Endothelial cell of umbilical vein (primary cell): ENCODE results near the gene PFKP. TPM values are rescaled to one million over a fixed set of nuclear protein-coding genes. Genes with fewer than 3 reads are reported as not detected.

Experiments used
- BruUV-seq: library from RNA; stranded (reverse); fragments of 400-500 nt; replicated peaks from 2 replicates; lab custom pipeline; 2021; lab: Mats Ljungman, UMichigan
- CTCF ChIA-PET: fragments of 300-600, 350-600 bp; sonication (Branson Sonifier 250); formaldehyde crosslinking; loops from one replicate; lab custom pipeline; 2021; ENCODE audit warnings: antibody characterized with exemption, inconsistent platforms; lab: Charles Lee
- POLR2A ChIA-PET: fragments of 300-600, 350-600 bp; sonication (Branson Sonifier 250); formaldehyde crosslinking; loops from one replicate; lab custom pipeline; 2021; ENCODE audit warnings: antibody characterized with exemption, inconsistent platforms; lab: Charles Lee
- DNase-seq: peaks from one replicate; pipeline ENCODE4 v3.0.0-alpha.2; 2011; ENCODE audit warnings: low read depth, low spot score
- FAIRE-seq: peaks from 2 replicates; lab custom pipeline; 2011; peaks lifted over from hg19 to GRCh38; lab: Jason Lieb, UNC
- H2AFZ ChIP-seq: 2 replicates; pipeline ENCODE4 v1.6.0; 2012; ENCODE audit warnings: low read depth, low read length, control low read depth, inconsistent platforms
- H3K27ac ChIP-seq: 2 replicates; pipeline ENCODE4 v1.5.1; 2011; ENCODE audit warnings: low read depth, mild to moderate bottlenecking, control low read depth, low read length, moderate library complexity; ENCODE audit not compliant: insufficient read depth
- H3K27me3 ChIP-seq, 2 experiments: 2 replicates each; pipeline versions ENCODE4 v1.6.0 to v1.6.1; 2011; ENCODE audit warnings: low read length in 2 of 2, mixed read lengths in 1 of 2; ENCODE audit not compliant: control insufficient read depth in 2 of 2, insufficient read depth in 2 of 2
- H3K36me3 ChIP-seq, 2 experiments: 2 replicates in 1 of 2; 3 replicates in 1 of 2; pipeline ENCODE4 v1.5.1; 2011; ENCODE audit warnings: low read length in 2 of 2, mild to moderate bottlenecking in 1 of 2, moderate library complexity in 1 of 2; ENCODE audit not compliant: control insufficient read depth in 2 of 2, insufficient read depth in 2 of 2; ENCODE audit errors: extremely low read depth in 1 of 2
- H3K4me1 ChIP-seq: 3 replicates; pipeline ENCODE4 v1.5.1; 2011; ENCODE audit warnings: mild to moderate bottlenecking, low read length; ENCODE audit not compliant: control insufficient read depth, insufficient read depth; ENCODE audit errors: extremely low read depth
- H3K4me2 ChIP-seq: 2 replicates; pipeline ENCODE4 v1.6.1; 2011; ENCODE audit warnings: low read length, control low read depth, mixed read lengths; ENCODE audit not compliant: insufficient read depth
- H3K4me3 ChIP-seq, 3 experiments: fragments of 200-600 bp in 1 of 3; sonication (generic), shearing (Covaris generic) in 1 of 3; replicated peaks in 1 of 3; 2 replicates each; pipeline ENCODE4 v1.5.1; 2011 to 2016; ENCODE audit warnings: control low read depth in 3 of 3, low read length in 3 of 3, mild to moderate bottlenecking in 2 of 3, inconsistent platforms in 1 of 3, low read depth in 1 of 3, moderate library complexity in 1 of 3; ENCODE audit not compliant: insufficient read depth in 1 of 3
- H3K79me2 ChIP-seq: 2 replicates; pipeline ENCODE4 v1.6.0; 2012; ENCODE audit warnings: low read length, inconsistent platforms; ENCODE audit not compliant: control insufficient read depth, insufficient read depth
- H3K9ac ChIP-seq: replicated peaks from 2 replicates; pipeline ENCODE3; 2011; ENCODE audit warnings: low read length, control low read depth; ENCODE audit not compliant: insufficient read depth; ENCODE audit errors: extremely low read depth
- H3K9me1 ChIP-seq: replicated peaks from 3 replicates; pipeline ENCODE4 v1.6.0; 2011; ENCODE audit warnings: mild to moderate bottlenecking, low read length; ENCODE audit not compliant: control insufficient read depth, insufficient read depth; ENCODE audit errors: extremely low read depth
- H3K9me3 ChIP-seq: replicated peaks from 2 replicates; pipeline ENCODE4 v1.5.1; 2012; ENCODE audit warnings: low read length, inconsistent platforms; ENCODE audit not compliant: control insufficient read depth, insufficient read depth
- H4K20me1 ChIP-seq: replicated peaks from 2 replicates; pipeline ENCODE3; 2011; ENCODE audit warnings: mild to moderate bottlenecking, low read length; ENCODE audit not compliant: control insufficient read depth, insufficient read depth; ENCODE audit errors: extremely low read depth
- EZH2 ChIP-seq: IDR thresholded peaks from 2 replicates; pipeline ENCODE4 v1.6.1; 2012; ENCODE audit warnings: borderline replicate concordance, low read depth, mild to moderate bottlenecking, moderate library complexity, low read length, inconsistent platforms; ENCODE audit not compliant: severe bottlenecking
- FOS ChIP-seq: IDR thresholded peaks from 2 replicates; pipeline ENCODE4 v1.6.1; 2011; ENCODE audit warnings: mild to moderate bottlenecking, low read length, moderate library complexity, borderline replicate concordance; ENCODE audit not compliant: insufficient read depth
- GATA2 ChIP-seq: IDR thresholded peaks from 2 replicates; pipeline ENCODE4 v1.7.0; 2011; ENCODE audit warnings: low read depth, mild to moderate bottlenecking, moderate library complexity, mixed read lengths, low read length; ENCODE audit not compliant: insufficient read length, insufficient read depth
- JUN ChIP-seq: IDR thresholded peaks from 2 replicates; pipeline ENCODE4 v1.6.1; 2011; ENCODE audit warnings: borderline replicate concordance, low read depth; ENCODE audit not compliant: insufficient read length, insufficient read depth
- MYC ChIP-seq: IDR thresholded peaks from one replicate; pipeline ENCODE4 v1.6.1; 2011; ENCODE audit warnings: mild to moderate bottlenecking, low read depth, low read length
- POLR2A ChIP-seq: IDR thresholded peaks from 2 replicates; pipeline ENCODE4 v1.6.1; 2012; ENCODE audit warnings: low read depth, mild to moderate bottlenecking, control low read depth, low read length
- POLR2AphosphoS5 ChIP-seq: IDR thresholded peaks from 2 replicates; pipeline ENCODE4 v1.6.1; 2012; ENCODE audit warnings: low read depth, mild to moderate bottlenecking, control low read depth, low read length, moderate library complexity; ENCODE audit not compliant: insufficient read depth
- dilution Hi-C: fragments of 300-500 bp; cut with MboI; formaldehyde crosslinking; loops from one replicate; pipeline ENCODE4 v1.15.0; 2019; ENCODE audit warnings: low sequenced_read_pairs; ENCODE audit not compliant: extremely low pct_ligation_motif_present
- intact Hi-C: fragments of 100-400 bp; cut with micrococcal nuclease; formaldehyde crosslinking; loops from one replicate; pipeline ENCODE4 v1.10.0; 2022
- polyA plus RNA-seq, 4 experiments: library from polyadenylated mRNA; depleted of rRNA in 3 of 4; stranded (reverse) in 3 of 4; unstranded in 1 of 4; fragments of >200 nt; gene quantifications; 2 replicates each; pipeline versions ENCODE4 v1.2.1 to v1.2.3, GENCODE V29; 2011 to 2012; ENCODE audit warnings: missing spikeins in 1 of 4
- total RNA-seq: library from RNA; stranded (reverse); gene quantifications from 2 replicates; pipeline ENCODE4 v1.2.3, GENCODE V29; 2021
- TF ChIP-seq, protein P1 (sequence below), 2 donors: IDR thresholded peaks; 1 replicate in 1 of 2; 2 replicates in 1 of 2; pipeline ENCODE4 v1.5.1; 2011; ENCODE audit warnings: low read length in 2 of 2, mild to moderate bottlenecking in 2 of 2, moderate library complexity in 2 of 2, control low read depth in 1 of 2, inconsistent platforms in 1 of 2, low read depth in 1 of 2; ENCODE audit not compliant: insufficient read depth in 1 of 2; ENCODE audit errors: extremely low read depth in 1 of 2
- TF ChIP-seq, protein P2 (sequence below): IDR thresholded peaks from 2 replicates; pipeline ENCODE4 v1.6.1; 2011; ENCODE audit not compliant: insufficient read depth, insufficient read length

PFKP gene
- total and polyA plus RNA-seq, 2 donors (not counting 3 experiments of a cell fraction or from before 2014, with no cell fraction given): 185 to 359 TPM

DNA sequence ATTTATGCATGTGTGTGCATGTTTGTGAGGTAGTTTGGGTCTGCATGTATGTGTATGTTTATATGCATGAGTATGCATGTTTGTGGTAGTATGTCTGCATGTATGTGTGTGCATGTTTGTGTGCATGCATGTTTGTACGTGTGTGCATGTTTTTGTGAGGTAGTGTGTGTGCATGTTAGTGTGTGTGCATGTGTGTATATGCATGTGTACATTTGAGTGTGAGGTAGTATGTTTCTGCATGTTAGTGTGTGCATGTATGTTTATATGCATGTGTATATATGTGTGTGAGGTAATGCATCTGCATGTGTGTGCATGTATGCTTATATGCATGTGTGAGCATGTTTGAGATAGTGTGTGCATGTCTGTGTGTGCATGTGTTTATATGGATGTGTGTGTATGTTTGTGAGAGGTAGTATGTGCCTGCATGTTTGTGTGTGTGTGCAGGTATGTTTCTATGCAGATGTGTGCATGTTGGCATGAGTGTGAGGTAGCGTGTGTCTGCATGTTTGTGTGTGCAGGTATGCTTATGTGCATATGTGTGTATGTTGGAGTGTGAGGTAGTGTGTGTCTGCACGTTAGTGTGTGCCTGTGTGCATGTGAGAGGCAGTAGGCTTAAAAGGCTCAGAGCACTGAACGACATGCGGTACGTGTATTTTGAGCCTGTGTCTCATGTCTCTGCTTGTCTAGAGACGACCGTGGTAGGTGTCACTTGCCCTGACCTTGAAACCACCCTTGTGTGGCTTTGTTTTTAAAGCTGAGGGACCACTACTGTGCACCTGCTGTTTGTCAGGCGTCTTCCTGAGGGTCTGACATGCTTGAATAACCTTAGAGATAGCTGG lies 43.7 kb downstream of the PFKP start:
- Histone ChIP-seq H2AFZ (no peak overlapping the region), H3K4me2 (no peak overlapping the region), H3K27ac (no peak overlapping the region), H3K9me1 (no peaks in the 10 kb centered on the region), H3K9me3 (no peaks in the 10 kb centered on the region), H3K4me3 (no peak overlapping the region), H3K9ac (no peak overlapping the region), H3K27me3 (no peaks in the 10 kb centered on the region), H3K36me3 (peaks cover 29 to 60% of the 10 kb centered on the region in 2 experiments), H3K4me1 (no peaks in the 10 kb centered on the region), H4K20me1 (no peaks in the 10 kb centered on the region), H3K79me2 (peaks cover 15% of the 10 kb centered on the region)
- POLR2A ChIA-PET: no interaction called here
- dilution Hi-C loops (no loop called here), intact Hi-C loops (no loop called here)
- DNase-seq: no peak
- TF ChIP-seq, protein P1, sequence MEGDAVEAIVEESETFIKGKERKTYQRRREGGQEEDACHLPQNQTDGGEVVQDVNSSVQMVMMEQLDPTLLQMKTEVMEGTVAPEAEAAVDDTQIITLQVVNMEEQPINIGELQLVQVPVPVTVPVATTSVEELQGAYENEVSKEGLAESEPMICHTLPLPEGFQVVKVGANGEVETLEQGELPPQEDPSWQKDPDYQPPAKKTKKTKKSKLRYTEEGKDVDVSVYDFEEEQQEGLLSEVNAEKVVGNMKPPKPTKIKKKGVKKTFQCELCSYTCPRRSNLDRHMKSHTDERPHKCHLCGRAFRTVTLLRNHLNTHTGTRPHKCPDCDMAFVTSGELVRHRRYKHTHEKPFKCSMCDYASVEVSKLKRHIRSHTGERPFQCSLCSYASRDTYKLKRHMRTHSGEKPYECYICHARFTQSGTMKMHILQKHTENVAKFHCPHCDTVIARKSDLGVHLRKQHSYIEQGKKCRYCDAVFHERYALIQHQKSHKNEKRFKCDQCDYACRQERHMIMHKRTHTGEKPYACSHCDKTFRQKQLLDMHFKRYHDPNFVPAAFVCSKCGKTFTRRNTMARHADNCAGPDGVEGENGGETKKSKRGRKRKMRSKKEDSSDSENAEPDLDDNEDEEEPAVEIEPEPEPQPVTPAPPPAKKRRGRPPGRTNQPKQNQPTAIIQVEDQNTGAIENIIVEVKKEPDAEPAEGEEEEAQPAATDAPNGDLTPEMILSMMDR (IDR thresholded peaks at IDR 0.05; ENCODE audit: extremely low read depth in 1 of 2, insufficient read depth in 1 of 2, low read depth in 1 of 2, low read length in 2 of 2): no peak
- peak; percentile 2 for TF ChIP-seq POLR2AphosphoS5
- CTCF ChIA-PET: interaction anchor here (1.2 kb wide), 1 partner anchor 12 kb away, joined by 3 read pairs; no protein-coding TSS in a partner anchor
- no TSS peak for BruUV-seq
- FAIRE-seq: no peak

DNA sequence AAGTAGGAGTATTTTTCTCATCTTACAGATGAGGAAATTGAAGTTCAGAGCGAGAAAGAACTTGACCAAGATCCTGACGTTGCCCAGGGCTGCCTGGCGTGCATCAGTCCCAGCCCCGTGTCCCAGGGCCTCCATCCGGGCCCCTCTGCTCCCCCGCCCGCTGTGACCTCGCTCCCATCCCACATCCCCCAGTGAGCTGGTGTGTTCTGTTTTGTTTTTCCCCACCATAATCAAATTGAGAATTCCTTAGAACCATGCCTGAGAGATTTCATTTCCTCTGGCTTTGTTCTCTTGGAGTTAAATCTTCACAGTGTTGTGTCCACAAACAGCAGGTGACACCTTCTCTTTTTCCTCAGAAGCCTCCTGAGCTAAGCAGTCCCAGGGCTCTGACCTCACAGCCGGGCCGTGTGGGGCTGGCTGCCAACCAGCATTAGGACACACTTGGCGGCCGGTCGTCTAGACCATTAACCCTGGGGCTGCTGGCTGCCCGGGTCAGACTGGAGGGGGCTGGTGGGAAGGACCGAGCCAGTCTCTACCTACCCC lies 44.3 kb downstream of the PFKP start:
- DNase-seq (no peak), FAIRE-seq (no peak)
- dilution Hi-C loops: no loop called here
- H3K9me3 ChIP-seq: no peaks in the 10 kb centered on the region
- no peak overlapping the region for H2AFZ ChIP-seq
- H3K4me2 ChIP-seq: no peak overlapping the region
- H4K20me1 ChIP-seq: no peaks in the 10 kb centered on the region
- H3K4me3 ChIP-seq: no peak overlapping the region
- BruUV-seq: no TSS peak
- no peak overlapping the region for H3K27ac ChIP-seq
- CTCF ChIA-PET: interaction anchor here (1.2 to 1.5 kb wide), 2 partner anchors 11 kb away, joined by 3 read pairs; no protein-coding TSS in a partner anchor
- peaks cover 15% of the 10 kb centered on the region for H3K79me2 ChIP-seq
- POLR2A ChIA-PET: no interaction called here
- H3K36me3 ChIP-seq: peaks cover 34 to 64% of the 10 kb centered on the region in 2 experiments
- H3K4me1 ChIP-seq: no peaks in the 10 kb centered on the region
- intact Hi-C loops: no loop called here
- TF ChIP-seq EZH2 (no peak), POLR2AphosphoS5 (no peak), JUN (no peak), MYC (no peak), FOS (no peak), POLR2A (no peak), GATA2 (no peak)
- TF ChIP-seq, protein P1 (IDR thresholded peaks at IDR 0.05; ENCODE audit: extremely low read depth in 1 of 2, insufficient read depth in 1 of 2, low read depth in 1 of 2, low read length in 2 of 2): no peak
- TF ChIP-seq, protein P2, sequence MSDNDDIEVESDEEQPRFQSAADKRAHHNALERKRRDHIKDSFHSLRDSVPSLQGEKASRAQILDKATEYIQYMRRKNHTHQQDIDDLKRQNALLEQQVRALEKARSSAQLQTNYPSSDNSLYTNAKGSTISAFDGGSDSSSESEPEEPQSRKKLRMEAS: no peak
- no peak overlapping the region for H3K9ac ChIP-seq
- H3K27me3 ChIP-seq: no peaks in the 10 kb centered on the region
- H3K9me1 ChIP-seq: no peaks in the 10 kb centered on the region
